Keratinocyte (primary cell): ENCODE data around the gene P2RX7. TPM values are rescaled to one million over a fixed set of nuclear protein-coding genes. Genes with fewer than 3 reads are reported as not detected.
A peak's percentile ranks its signal among the peaks of the same experiment; 100 is the strongest.

Experiments
- DNase-seq: peaks from one replicate; pipeline ENCODE4 v3.0.0-alpha.2; 2011; ENCODE audit warnings: low read depth, missing footprints, low spot score
- FAIRE-seq: peaks from 2 replicates; lab custom pipeline; 2011; peaks lifted over from hg19 to GRCh38; lab: Jason Lieb, UNC
- H2AFZ ChIP-seq: 2 replicates; pipeline ENCODE4 v1.6.0; 2012; ENCODE audit warnings: low read length, control low read depth, inconsistent platforms; ENCODE audit not compliant: control insufficient read depth
- H3K27ac ChIP-seq: 2 replicates; pipeline ENCODE4 v1.5.1; 2011; ENCODE audit warnings: low read length; ENCODE audit not compliant: control insufficient read depth, insufficient read depth
- H3K27me3 ChIP-seq: 3 replicates; pipeline ENCODE4 v1.6.0; 2011; ENCODE audit warnings: low read length; ENCODE audit not compliant: control insufficient read depth, insufficient read depth; ENCODE audit errors: extremely low read depth
- H3K36me3 ChIP-seq, 2 experiments: 2 replicates in 1 of 2; 3 replicates in 1 of 2; pipeline ENCODE4 v1.5.1; 2011; ENCODE audit warnings: low read length in 2 of 2, mild to moderate bottlenecking in 1 of 2; ENCODE audit not compliant: control insufficient read depth in 2 of 2, insufficient read depth in 2 of 2; ENCODE audit errors: extremely low read depth in 1 of 2
- H3K4me1 ChIP-seq: 3 replicates; pipeline ENCODE4 v1.5.1; 2011; ENCODE audit warnings: low read length; ENCODE audit not compliant: control insufficient read depth, insufficient read depth; ENCODE audit errors: extremely low read depth
- H3K4me2 ChIP-seq: 3 replicates; pipeline ENCODE4 v1.6.0; 2011; ENCODE audit warnings: low read depth, low read length; ENCODE audit not compliant: control insufficient read depth, insufficient read depth; ENCODE audit errors: extremely low read depth
- H3K4me3 ChIP-seq, 3 experiments: fragments of 200-600 bp in 1 of 3; sonication (generic) in 1 of 3; 2 replicates in 2 of 3; 3 replicates in 1 of 3; pipeline ENCODE4 v1.5.1; 2011 to 2016; ENCODE audit warnings: low read length in 3 of 3, mild to moderate bottlenecking in 3 of 3, control low read depth in 2 of 3, inconsistent platforms in 1 of 3, low read depth in 1 of 3, mixed read lengths in 1 of 3, mixed run types in 1 of 3, moderate library complexity in 1 of 3; ENCODE audit not compliant: control insufficient read depth in 2 of 3, insufficient read depth in 2 of 3; ENCODE audit errors: extremely low read depth in 1 of 3
- H3K79me2 ChIP-seq: 2 replicates; pipeline ENCODE4 v1.6.0; 2012; ENCODE audit warnings: low read length; ENCODE audit not compliant: control insufficient read depth, insufficient read depth
- H3K9ac ChIP-seq: 3 replicates; pipeline ENCODE4 v1.6.0; 2011; ENCODE audit warnings: low read length; ENCODE audit not compliant: control insufficient read depth, insufficient read depth; ENCODE audit errors: extremely low read depth
- H3K9me1 ChIP-seq: 3 replicates; pipeline ENCODE4 v1.6.0; 2011; ENCODE audit warnings: low read length; ENCODE audit not compliant: control insufficient read depth, insufficient read depth; ENCODE audit errors: extremely low read depth
- H3K9me3 ChIP-seq: 2 replicates; pipeline ENCODE4 v1.5.1; 2012; ENCODE audit warnings: low read depth, low read length; ENCODE audit not compliant: control insufficient read depth
- H4K20me1 ChIP-seq: 3 replicates; pipeline ENCODE4 v1.6.0; 2011; ENCODE audit warnings: low read length; ENCODE audit not compliant: control insufficient read depth, insufficient read depth; ENCODE audit errors: extremely low read depth
- EZH2 ChIP-seq: IDR thresholded peaks from one replicate; pipeline ENCODE4 v1.6.1; 2012; ENCODE audit warnings: inconsistent platforms, mild to moderate bottlenecking, low read length, moderate library complexity
- dilution Hi-C: fragments of 300-500 bp; cut with MboI; formaldehyde crosslinking; loops from one replicate; pipeline ENCODE4 v1.7.0; 2020; ENCODE audit warnings: low sequenced_read_pairs; ENCODE audit not compliant: extremely low pct_ligation_motif_present
- polyA plus RNA-seq, 5 experiments: library from polyadenylated mRNA; depleted of rRNA in 3 of 5; stranded (reverse) in 3 of 5; stranded (forward) in 1 of 5; unstranded in 1 of 5; fragments of >200 nt; gene quantifications; 1 replicate in 1 of 5; 2 replicates in 3 of 5; 3 replicates in 1 of 5; pipeline versions ENCODE4 v1.2.1 to v1.2.3, GENCODE V29; 2011 to 2012; ENCODE audit warnings: missing spikeins in 2 of 5, low read depth in 1 of 5, low replicate concordance in 1 of 5
- TF ChIP-seq, protein P1 (sequence below), 3 experiments: IDR thresholded peaks in 1 of 3; conservative IDR thresholded peaks in 1 of 3; optimal IDR thresholded peaks in 1 of 3; 2 replicates in 2 of 3; 3 replicates in 1 of 3; pipeline versions ENCODE3 to v1.5.1; 2011; ENCODE audit warnings: low read length in 3 of 3, mild to moderate bottlenecking in 3 of 3, moderate library complexity in 2 of 3, control low read depth in 1 of 3, inconsistent platforms in 1 of 3; ENCODE audit not compliant: insufficient read depth in 2 of 3; ENCODE audit errors: extremely low read depth in 1 of 3

Gene P2RX7
- polyA plus RNA-seq, 1 donor (not counting 4 experiments of a cell fraction or from before 2014, with no cell fraction given) = 0.20 TPM

DNA sequence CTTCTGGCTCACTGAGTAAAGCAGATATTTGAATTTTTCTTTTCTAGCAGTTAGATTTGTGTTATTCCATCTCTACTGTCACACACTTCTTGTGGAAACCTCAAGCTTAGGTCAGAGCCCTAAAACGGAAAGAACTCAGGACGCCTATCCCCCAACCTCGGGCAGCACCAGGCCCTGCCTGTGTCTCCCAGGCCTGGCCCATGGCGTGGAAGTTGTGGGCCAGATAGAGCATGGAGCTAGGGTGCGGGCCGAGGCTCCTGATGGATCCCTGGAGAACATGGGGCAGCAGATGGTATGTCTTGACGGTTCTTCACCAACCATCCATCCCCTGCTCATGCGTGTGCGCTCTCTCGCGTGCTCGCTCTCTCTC is 97.8 kb downstream of the P2RX7 start:
- Histone ChIP-seq H3K4me1 (peaks cover 22% of the 10 kb centered on the region), H3K27ac (peak overlapping the region; percentile 31), H3K4me3 (no peak overlapping the region), H3K79me2 (no peaks in the 10 kb centered on the region), H3K9me3 (no peaks in the 10 kb centered on the region), H3K9me1 (no peaks in the 10 kb centered on the region), H3K9ac (no peak overlapping the region), H3K4me2 (peak overlapping the region; percentile 25), H4K20me1 (no peaks in the 10 kb centered on the region), H3K36me3 (peaks cover 0 to 4% of the 10 kb centered on the region in 2 experiments), H2AFZ (no peak overlapping the region), H3K27me3 (no peaks in the 10 kb centered on the region)
- TF ChIP-seq EZH2 = no peak
- TF ChIP-seq, protein P1, sequence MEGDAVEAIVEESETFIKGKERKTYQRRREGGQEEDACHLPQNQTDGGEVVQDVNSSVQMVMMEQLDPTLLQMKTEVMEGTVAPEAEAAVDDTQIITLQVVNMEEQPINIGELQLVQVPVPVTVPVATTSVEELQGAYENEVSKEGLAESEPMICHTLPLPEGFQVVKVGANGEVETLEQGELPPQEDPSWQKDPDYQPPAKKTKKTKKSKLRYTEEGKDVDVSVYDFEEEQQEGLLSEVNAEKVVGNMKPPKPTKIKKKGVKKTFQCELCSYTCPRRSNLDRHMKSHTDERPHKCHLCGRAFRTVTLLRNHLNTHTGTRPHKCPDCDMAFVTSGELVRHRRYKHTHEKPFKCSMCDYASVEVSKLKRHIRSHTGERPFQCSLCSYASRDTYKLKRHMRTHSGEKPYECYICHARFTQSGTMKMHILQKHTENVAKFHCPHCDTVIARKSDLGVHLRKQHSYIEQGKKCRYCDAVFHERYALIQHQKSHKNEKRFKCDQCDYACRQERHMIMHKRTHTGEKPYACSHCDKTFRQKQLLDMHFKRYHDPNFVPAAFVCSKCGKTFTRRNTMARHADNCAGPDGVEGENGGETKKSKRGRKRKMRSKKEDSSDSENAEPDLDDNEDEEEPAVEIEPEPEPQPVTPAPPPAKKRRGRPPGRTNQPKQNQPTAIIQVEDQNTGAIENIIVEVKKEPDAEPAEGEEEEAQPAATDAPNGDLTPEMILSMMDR (optimal IDR thresholded peaks at IDR 0.05 in 1 of 3, IDR thresholded peaks at IDR 0.05 in 1 of 3, conservative IDR thresholded peaks at IDR 0.05 in 1 of 3; ENCODE audit: extremely low read depth in 1 of 3, insufficient read depth in 2 of 3, low read length in 3 of 3) = no peak
- DNase-seq (no peak), FAIRE-seq (no peak)
- dilution Hi-C loops = no loop called here

GRCh38 chr12:121232163-121232562 is 99.5 kb downstream of the P2RX7 start:
- DNase-seq (no peak), FAIRE-seq (no peak)
- Histone ChIP-seq H2AFZ (no peak overlapping the region), H3K27ac (no peak overlapping the region), H3K4me3 (no peak overlapping the region), H3K27me3 (no peaks in the 10 kb centered on the region), H3K9me1 (no peaks in the 10 kb centered on the region), H3K79me2 (no peaks in the 10 kb centered on the region), H3K9ac (no peak overlapping the region), H3K36me3 (peaks cover 0 to 8% of the 10 kb centered on the region in 2 experiments), H4K20me1 (no peaks in the 10 kb centered on the region), H3K9me3 (no peaks in the 10 kb centered on the region), H3K4me2 (no peak overlapping the region), H3K4me1 (peaks cover 20% of the 10 kb centered on the region)
- dilution Hi-C loops = no loop called here
- TF ChIP-seq, protein P1 (optimal IDR thresholded peaks at IDR 0.05 in 1 of 3, IDR thresholded peaks at IDR 0.05 in 1 of 3, conservative IDR thresholded peaks at IDR 0.05 in 1 of 3; ENCODE audit: extremely low read depth in 1 of 3, insufficient read depth in 2 of 3, low read length in 3 of 3) = no peak
- TF ChIP-seq EZH2 = no peak
